GM23338 (cell line): ENCODE measurements around the gene CABLES1. TPM values are rescaled to one million over a fixed set of nuclear protein-coding genes. Genes with fewer than 3 reads are reported as not detected.

Experiments
- ATAC-seq: fragments of 200-7000 bp; cut with Tn5 transposase; 3 replicates; pipeline ENCODE4 v1.9.1; 2020
- DNase-seq: peaks from one replicate; pipeline ENCODE4 v3.0.0-alpha.2; 2015; ENCODE audit warnings: low spot score
- H2AFZ ChIP-seq: fragments of 200-600 bp; sonication (generic); 2 replicates; pipeline ENCODE4 v1.8.0; 2016; ENCODE audit warnings: antibody characterized with exemption, mild to moderate bottlenecking, moderate library complexity
- H3F3A ChIP-seq: fragments of 200-600 bp; sonication (generic); replicated peaks from 2 replicates; pipeline ENCODE4 v1.8.0; 2017; ENCODE audit warnings: antibody characterized with exemption, mixed run types, low read depth
- H3K27ac ChIP-seq: fragments of 200-600 bp; sonication (generic); 2 replicates; pipeline ENCODE4 v1.6.1; 2016; ENCODE audit warnings: low read depth
- H3K27me3 ChIP-seq: fragments of 200-600 bp; sonication (generic); 2 replicates; pipeline ENCODE4 v1.8.0; 2016; ENCODE audit warnings: mild to moderate bottlenecking, mixed run types, moderate library complexity; ENCODE audit not compliant: insufficient read depth
- H3K36me3 ChIP-seq: fragments of 200-600 bp; sonication (generic); 2 replicates; pipeline ENCODE4 v1.8.0; 2016; ENCODE audit warnings: mild to moderate bottlenecking; ENCODE audit not compliant: insufficient read depth
- H3K4me1 ChIP-seq: fragments of 200-600 bp; sonication (generic); 2 replicates; pipeline ENCODE4 v1.8.0; 2016; ENCODE audit warnings: mild to moderate bottlenecking, moderate library complexity; ENCODE audit not compliant: insufficient read depth
- H3K4me2 ChIP-seq: fragments of 200-600 bp; sonication (generic); 2 replicates; pipeline ENCODE4 v1.7.1; 2017; ENCODE audit warnings: mixed run types
- H3K4me3 ChIP-seq: fragments of 200-600 bp; sonication (generic); 2 replicates; pipeline ENCODE4 v1.6.1; 2016; ENCODE audit warnings: mixed run types
- H3K79me2 ChIP-seq: fragments of 200-600 bp; sonication (generic); replicated peaks from 2 replicates; pipeline ENCODE4 v1.8.0; 2017; ENCODE audit warnings: mild to moderate bottlenecking; ENCODE audit not compliant: insufficient read depth
- H3K9me2 ChIP-seq: fragments of 200-600 bp; sonication (generic); 2 replicates; pipeline ENCODE4 v1.8.0; 2017; ENCODE audit not compliant: insufficient read depth
- H4K20me1 ChIP-seq: fragments of 200-600 bp; sonication (generic); replicated peaks from 2 replicates; pipeline ENCODE4 v1.8.0; 2017; ENCODE audit warnings: mild to moderate bottlenecking; ENCODE audit not compliant: insufficient read depth
- H3K27ac Mint-ChIP-seq: 2 replicates; pipeline ENCODE4 v1.8.0; 2020; ENCODE audit warnings: inconsistent platforms, mild to moderate bottlenecking, moderate library complexity, mixed read lengths
- H3K27me3 Mint-ChIP-seq: 3 replicates; pipeline ENCODE4 v1.8.0; 2022; ENCODE audit warnings: low read depth, mild to moderate bottlenecking, moderate library complexity, mixed read lengths, inconsistent platforms; ENCODE audit not compliant: insufficient read depth, poor library complexity
- H3K36me3 Mint-ChIP-seq: 3 replicates; pipeline ENCODE4 v1.8.0; 2021; ENCODE audit warnings: low read depth, mild to moderate bottlenecking, inconsistent platforms, moderate library complexity, mixed read lengths
- H3K4me1 Mint-ChIP-seq: 3 replicates; pipeline ENCODE4 v1.8.0; 2020; ENCODE audit warnings: mild to moderate bottlenecking, inconsistent platforms, mixed read lengths
- H3K4me3 Mint-ChIP-seq: 3 replicates; pipeline ENCODE4 v1.8.0; 2021; ENCODE audit warnings: moderate library complexity, mild to moderate bottlenecking, inconsistent platforms, mixed read lengths
- H3K9me3 Mint-ChIP-seq: 3 replicates; pipeline ENCODE4 v1.8.0; 2020; ENCODE audit warnings: moderate library complexity, mild to moderate bottlenecking, inconsistent platforms, mixed read lengths
- CREB1 ChIP-seq: fragments of 250-450 bp; sonication (Bioruptor Pico); IDR thresholded peaks from 2 replicates; pipeline ENCODE4 v1.5.0; 2020; ENCODE audit warnings: low read depth, mild to moderate bottlenecking, moderate library complexity
- CTCF ChIP-seq, 2 experiments: fragments of 200-600 bp in 1 of 2; sonication (generic) in 1 of 2; conservative IDR thresholded peaks; 2 replicates each; pipeline versions ENCODE4 v1.5.1 to v1.6.1; 2016 to 2017; ENCODE audit warnings: antibody characterized with exemption in 2 of 2, low read depth in 2 of 2, mild to moderate bottlenecking in 2 of 2, moderate library complexity in 1 of 2
- EZH2 ChIP-seq: fragments of 200-600 bp; sonication (generic); IDR thresholded peaks from one replicate; pipeline ENCODE4 v1.8.0; 2017; ENCODE audit warnings: antibody characterized with exemption, mild to moderate bottlenecking, low read depth; ENCODE audit not compliant: unreplicated experiment
- JUNB ChIP-seq: IDR thresholded peaks from one replicate; pipeline ENCODE4 v1.6.1; 2016; ENCODE audit warnings: antibody characterized with exemption; ENCODE audit not compliant: unreplicated experiment
- NANOG ChIP-seq: IDR thresholded peaks from 2 replicates; pipeline ENCODE4 v1.6.1; 2016; ENCODE audit warnings: antibody characterized with exemption, borderline replicate concordance
- POLR2AphosphoS5 ChIP-seq: IDR thresholded peaks from 2 replicates; pipeline ENCODE4 v1.6.1; 2016; ENCODE audit warnings: antibody characterized with exemption, low read depth
- ZNF114 ChIP-seq: fragments of 250-450 bp; sonication (Bioruptor Pico); IDR thresholded peaks from 2 replicates; pipeline ENCODE4 v1.5.0; 2020; ENCODE audit warnings: mild to moderate bottlenecking, moderate library complexity
- ZNF331 ChIP-seq: fragments of 250-450 bp; sonication (Bioruptor Pico); IDR thresholded peaks from 2 replicates; pipeline ENCODE4 v1.5.0; 2020; ENCODE audit warnings: low read depth, mild to moderate bottlenecking, moderate library complexity
- polyA plus RNA-seq: library from polyadenylated mRNA; unstranded; fragments of >200 nt; fragmentation: Nextera tagmentation; extraction: Ambion mirVana; gene quantifications from 2 replicates; pipeline ENCODE4 v1.2.1, GENCODE V29; 2016
- total RNA-seq: library from RNA; depleted of rRNA; stranded (reverse); fragments of >200 nt; shearing (Covaris generic); gene quantifications from 2 replicates; pipeline ENCODE4 v1.2.3, GENCODE V29; 2014
- TF ChIP-seq, protein P1 (sequence below): IDR thresholded peaks from 2 replicates; pipeline ENCODE4 v1.6.1; 2016; ENCODE audit warnings: antibody characterized with exemption

The CABLES1 gene
- total and polyA plus RNA-seq, 2 experiments from 2014 or later = 2.6 to 12.4 TPM

GRCh38 chr18:23274638-23275482 is 139.6 kb downstream of the CABLES1 start (continued):
- TF ChIP-seq CTCF (conservative IDR thresholded peaks at IDR 0.05; ENCODE audit: low read depth in 2 of 2) (no peak), CREB1 (no peak), EZH2 (no peak), POLR2AphosphoS5 (no peak), ZNF114 (CRISPR knock-in tag) (no peak), NANOG (no peak), ZNF331 (no peak)

DNA sequence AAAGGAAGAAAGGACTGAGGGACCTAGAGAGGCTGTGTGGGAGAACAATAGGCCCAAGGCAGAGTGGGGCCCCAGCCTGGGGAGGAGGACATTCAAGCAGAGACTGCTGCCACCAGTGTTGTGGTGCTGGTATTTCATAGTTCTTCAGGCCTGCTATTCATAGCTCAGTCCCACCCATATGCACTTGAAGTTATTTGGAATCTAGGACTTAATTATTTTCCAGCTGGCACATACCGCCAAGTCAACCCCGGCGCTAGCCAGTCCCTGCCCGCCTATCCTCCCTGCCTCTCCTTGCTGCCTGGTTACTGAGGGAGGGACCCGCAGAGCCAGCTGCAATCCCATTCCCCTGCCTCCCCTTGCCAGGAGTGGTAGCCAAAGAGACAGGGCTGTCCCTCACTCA is 141.2 kb downstream of the CABLES1 start:
- TF ChIP-seq ZNF331 (no peak), EZH2 (no peak), JUNB (no peak), CREB1 (no peak)
- TF ChIP-seq, protein P1, sequence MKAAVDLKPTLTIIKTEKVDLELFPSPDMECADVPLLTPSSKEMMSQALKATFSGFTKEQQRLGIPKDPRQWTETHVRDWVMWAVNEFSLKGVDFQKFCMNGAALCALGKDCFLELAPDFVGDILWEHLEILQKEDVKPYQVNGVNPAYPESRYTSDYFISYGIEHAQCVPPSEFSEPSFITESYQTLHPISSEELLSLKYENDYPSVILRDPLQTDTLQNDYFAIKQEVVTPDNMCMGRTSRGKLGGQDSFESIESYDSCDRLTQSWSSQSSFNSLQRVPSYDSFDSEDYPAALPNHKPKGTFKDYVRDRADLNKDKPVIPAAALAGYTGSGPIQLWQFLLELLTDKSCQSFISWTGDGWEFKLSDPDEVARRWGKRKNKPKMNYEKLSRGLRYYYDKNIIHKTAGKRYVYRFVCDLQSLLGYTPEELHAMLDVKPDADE = no peak
- Histone ChIP-seq H3K4me2 (no peak overlapping the region), H3K36me3 (no peaks in the 10 kb centered on the region), H3K27ac (no peak overlapping the region), H3F3A (no peaks in the 10 kb centered on the region), H3K4me1 (peaks cover 1% of the 10 kb centered on the region), H4K20me1 (no peaks in the 10 kb centered on the region), H3K79me2 (no peaks in the 10 kb centered on the region), H2AFZ (no peak overlapping the region), H3K9me2 (peaks cover 19% of the 10 kb centered on the region; the same call in 1 of the 2 replicates), H3K4me3 (no peak overlapping the region), H3K27me3 (no peaks in the 10 kb centered on the region)
- Mint-ChIP-seq H3K36me3 (peaks cover 28% of the 10 kb centered on the region), H3K27me3 (peaks cover 9% of the 10 kb centered on the region), H3K4me3 (no peak overlapping the region), H3K27ac (0 out of 2 replicates have a peak overlapping the region, but pooled peaks have one; percentile 31), H3K4me1 (peaks cover 14% of the 10 kb centered on the region), H3K9me3 (peaks cover 19% of the 10 kb centered on the region)
- no peak for ATAC-seq
- no peak for DNase-seq

GRCh38 chr18:23277399-23277798 is 142.1 kb downstream of the CABLES1 start:
- Mint-ChIP-seq H3K9me3 (peaks cover 15% of the 10 kb centered on the region), H3K27ac (0 out of 2 replicates have a peak overlapping the region, but pooled peaks have one; percentile 1), H3K4me3 (no peak overlapping the region), H3K4me1 (peaks cover 23% of the 10 kb centered on the region), H3K36me3 (peaks cover 21% of the 10 kb centered on the region), H3K27me3 (peaks cover 9% of the 10 kb centered on the region)
- H3K4me3 ChIP-seq = no peak overlapping the region
- H3K4me1 ChIP-seq = peaks cover 11% of the 10 kb centered on the region
- no peak overlapping the region for H3K4me2 ChIP-seq
- no peaks in the 10 kb centered on the region for H3K79me2 ChIP-seq
- H3K36me3 ChIP-seq = no peaks in the 10 kb centered on the region
- no peak for DNase-seq
- peaks cover 19% of the 10 kb centered on the region; the same call in 1 of the 2 replicates for H3K9me2 ChIP-seq
- H3K27ac ChIP-seq = no peak overlapping the region
- no peaks in the 10 kb centered on the region for H3K27me3 ChIP-seq
- ATAC-seq = no peak
- no peaks in the 10 kb centered on the region for H3F3A ChIP-seq
- H2AFZ ChIP-seq = no peak overlapping the region
- no peaks in the 10 kb centered on the region for H4K20me1 ChIP-seq
- TF ChIP-seq POLR2AphosphoS5 = no peak
- TF ChIP-seq NANOG = no peak
- TF ChIP-seq ZNF114 (CRISPR knock-in tag) = no peak
- TF ChIP-seq, protein P1 = no peak
